Liver (tissue), 9 donors: ENCODE results near the gene ERP27. TPM values are rescaled to one million over a fixed set of nuclear protein-coding genes. Genes with fewer than 3 reads are reported as not detected.

Experiments
- DNase-seq: peaks from one replicate; pipeline ENCODE4 v3.0.0-alpha.2; 2017; ENCODE audit warnings: low spot score
- H3K27ac ChIP-seq, 2 donors: one replicate each; pipeline ENCODE4 v1.7.0; 2013; ENCODE audit warnings: inconsistent platforms in 2 of 2, low read length in 2 of 2, control low read depth in 1 of 2, low read depth in 1 of 2, mild to moderate bottlenecking in 1 of 2
- H3K27me3 ChIP-seq, 4 donors: one replicate each; pipeline versions ENCODE4 v1.6.1 to v1.7.0; 2013; ENCODE audit warnings: low read length in 3 of 4, inconsistent platforms in 1 of 4, mild to moderate bottlenecking in 1 of 4, moderate library complexity in 1 of 4; ENCODE audit not compliant: control insufficient read depth in 4 of 4, insufficient read depth in 4 of 4
- H3K36me3 ChIP-seq, 4 donors: one replicate each; pipeline versions ENCODE4 v1.6.1 to v1.7.0; 2013; ENCODE audit warnings: low read length in 3 of 4, mild to moderate bottlenecking in 3 of 4, low read depth in 1 of 4, moderate library complexity in 1 of 4; ENCODE audit not compliant: control insufficient read depth in 4 of 4, insufficient read depth in 3 of 4
- H3K4me1 ChIP-seq, 4 donors: one replicate each; pipeline versions ENCODE4 v1.6.1 to v1.7.0; 2013; ENCODE audit warnings: low read length in 3 of 4, mild to moderate bottlenecking in 3 of 4, moderate library complexity in 1 of 4; ENCODE audit not compliant: control insufficient read depth in 4 of 4, insufficient read depth in 4 of 4
- H3K4me3 ChIP-seq, 3 donors: one replicate each; pipeline versions ENCODE4 v1.6.1 to v1.7.0; 2013; ENCODE audit warnings: low read length in 3 of 3, control low read depth in 1 of 3, low read depth in 1 of 3, mild to moderate bottlenecking in 1 of 3
- H3K9ac ChIP-seq, 2 donors: one replicate each; pipeline ENCODE4 v1.7.0; 2013; ENCODE audit warnings: low read length in 2 of 2, mild to moderate bottlenecking in 2 of 2, moderate library complexity in 2 of 2, control low read depth in 1 of 2, low read depth in 1 of 2
- H3K9me3 ChIP-seq, 4 donors: one replicate each; pipeline versions ENCODE4 v1.6.1 to v1.7.0; 2013; ENCODE audit warnings: low read length in 3 of 4; ENCODE audit not compliant: control insufficient read depth in 4 of 4
- EGR1 ChIP-seq, 2 donors: IDR thresholded peaks; 2 replicates each; pipeline ENCODE4 v1.6.1; 2016 to 2018; ENCODE audit warnings: antibody characterized with exemption in 2 of 2, low read depth in 2 of 2
- FOXA1 ChIP-seq: IDR thresholded peaks from 2 replicates; pipeline ENCODE4 v1.6.1; 2016; ENCODE audit warnings: antibody characterized with exemption
- FOXA2 ChIP-seq: IDR thresholded peaks from 2 replicates; pipeline ENCODE4 v1.6.1; 2016; ENCODE audit warnings: antibody characterized with exemption
- HNF4A ChIP-seq, 2 donors: conservative IDR thresholded peaks; 2 replicates each; pipeline ENCODE4 v1.6.1; 2016; ENCODE audit warnings: antibody characterized with exemption in 2 of 2, mild to moderate bottlenecking in 2 of 2
- HNF4G ChIP-seq: IDR thresholded peaks from 2 replicates; pipeline ENCODE4 v1.6.1; 2016; ENCODE audit warnings: antibody characterized with exemption
- JUND ChIP-seq, 2 donors: IDR thresholded peaks; 2 replicates each; pipeline ENCODE4 v1.6.1; 2016; ENCODE audit warnings: antibody characterized with exemption in 2 of 2
- NR2F2 ChIP-seq: IDR thresholded peaks from 2 replicates; pipeline ENCODE4 v1.6.1; 2016; ENCODE audit warnings: antibody characterized with exemption
- RAD21 ChIP-seq, 2 donors: IDR thresholded peaks; 2 replicates each; pipeline ENCODE4 v1.6.1; 2016; ENCODE audit warnings: antibody characterized with exemption in 2 of 2, mild to moderate bottlenecking in 2 of 2
- RXRA ChIP-seq, 2 donors: IDR thresholded peaks; 2 replicates each; pipeline ENCODE4 v1.6.1; 2017 to 2018; ENCODE audit warnings: antibody characterized with exemption in 2 of 2, mild to moderate bottlenecking in 1 of 2
- SP1 ChIP-seq: IDR thresholded peaks from 2 replicates; pipeline ENCODE4 v1.6.1; 2018; ENCODE audit warnings: antibody characterized with exemption, mild to moderate bottlenecking
- TAF1 ChIP-seq: conservative IDR thresholded peaks from 2 replicates; pipeline ENCODE4 v1.6.1; 2016; ENCODE audit warnings: antibody characterized with exemption, mild to moderate bottlenecking
- YY1 ChIP-seq: IDR thresholded peaks from 2 replicates; pipeline ENCODE4 v1.6.1; 2016; ENCODE audit warnings: antibody characterized with exemption, mild to moderate bottlenecking
- ZBTB33 ChIP-seq: IDR thresholded peaks from 2 replicates; pipeline ENCODE4 v1.6.1; 2016; ENCODE audit warnings: antibody characterized with exemption
- WGBS: extraction: QIAGEN DNeasy Blood & Tissue Kit; methylation state at CpG from one replicate; pipeline ENCODE4 v1.1.7; 2013; 5-methylcytosine and 5-hydroxymethylcytosine counted together
- polyA plus RNA-seq, 2 donors: library from polyadenylated mRNA; stranded (reverse) in 1 of 2; unstranded in 1 of 2; fragments of 200-250 nt in 1 of 2; fragments of >200 nt in 1 of 2; fragmentation: Nextera tagmentation in 1 of 2; extraction: Ambion mirVana in 1 of 2; gene quantifications; one replicate each; pipeline versions ENCODE4 v1.2.1 to v1.2.3, GENCODE V29; 2013 to 2015
- total RNA-seq, 2 donors: library from RNA; depleted of rRNA; stranded (reverse); fragments of >200 nt; gene quantifications; one replicate each; pipeline ENCODE4 v1.2.3, GENCODE V29; 2014
- TF ChIP-seq, protein P1 (sequence below): fragments of 150-350 bp; IDR thresholded peaks from 2 replicates; pipeline ENCODE4 v1.5.1; 2017; ENCODE audit warnings: improper control_type of control experiment, low read depth, low read length; ENCODE audit not compliant: missing input control
- TF ChIP-seq, protein P2 (sequence below): IDR thresholded peaks from 2 replicates; pipeline ENCODE4 v1.6.1; 2016; ENCODE audit warnings: antibody characterized with exemption
- TF ChIP-seq, protein P3 (sequence below): IDR thresholded peaks from 2 replicates; pipeline ENCODE4 v1.6.1; 2016; ENCODE audit warnings: antibody characterized with exemption
- TF ChIP-seq, protein P4 (sequence below): IDR thresholded peaks from 2 replicates; pipeline ENCODE4 v1.6.1; 2016; ENCODE audit warnings: antibody characterized with exemption, mild to moderate bottlenecking
- donor health status: healthy.
- donor health status: healthy.
- donor health status: healthy.
- donor health status: healthy.
- donor health status: healthy.

ERP27 gene
- total and polyA plus RNA-seq, 4 donors, result 0.14 to 5.8 (median 0.51) TPM

- no peaks in the 10 kb centered on the region for H3K4me1 ChIP-seq
- no peak for DNase-seq
- H3K27me3 ChIP-seq, result no peaks in the 10 kb centered on the region
- no peak overlapping the region for H3K9ac ChIP-seq
- TF ChIP-seq, protein P1, sequence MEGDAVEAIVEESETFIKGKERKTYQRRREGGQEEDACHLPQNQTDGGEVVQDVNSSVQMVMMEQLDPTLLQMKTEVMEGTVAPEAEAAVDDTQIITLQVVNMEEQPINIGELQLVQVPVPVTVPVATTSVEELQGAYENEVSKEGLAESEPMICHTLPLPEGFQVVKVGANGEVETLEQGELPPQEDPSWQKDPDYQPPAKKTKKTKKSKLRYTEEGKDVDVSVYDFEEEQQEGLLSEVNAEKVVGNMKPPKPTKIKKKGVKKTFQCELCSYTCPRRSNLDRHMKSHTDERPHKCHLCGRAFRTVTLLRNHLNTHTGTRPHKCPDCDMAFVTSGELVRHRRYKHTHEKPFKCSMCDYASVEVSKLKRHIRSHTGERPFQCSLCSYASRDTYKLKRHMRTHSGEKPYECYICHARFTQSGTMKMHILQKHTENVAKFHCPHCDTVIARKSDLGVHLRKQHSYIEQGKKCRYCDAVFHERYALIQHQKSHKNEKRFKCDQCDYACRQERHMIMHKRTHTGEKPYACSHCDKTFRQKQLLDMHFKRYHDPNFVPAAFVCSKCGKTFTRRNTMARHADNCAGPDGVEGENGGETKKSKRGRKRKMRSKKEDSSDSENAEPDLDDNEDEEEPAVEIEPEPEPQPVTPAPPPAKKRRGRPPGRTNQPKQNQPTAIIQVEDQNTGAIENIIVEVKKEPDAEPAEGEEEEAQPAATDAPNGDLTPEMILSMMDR, result no peak
- no peak for TF ChIP-seq NR2F2
- TF ChIP-seq RXRA (IDR thresholded peaks at IDR 0.05), result no peak
- TF ChIP-seq JUND (IDR thresholded peaks at IDR 0.05), result no peak
- TF ChIP-seq FOXA1, result no peak
- no peak for TF ChIP-seq HNF4A (conservative IDR thresholded peaks at IDR 0.05)
- no peak overlapping the region for H3K4me3 ChIP-seq
- H3K36me3 ChIP-seq, result no peaks in the 10 kb centered on the region
- WGBS, result 84% methylated on average over 1 of the region's 1 CpG
- H3K9me3 ChIP-seq, result no peaks in the 10 kb centered on the region
- H3K27ac ChIP-seq, result no peak overlapping the region
Observed at GRCh38 chr12:14871886-14872285, 66.5 kb downstream of the ERP27 start.

- no peak overlapping the region for H3K27ac ChIP-seq
Observed at GRCh38 chr12:14871247-14871646, 67.1 kb downstream of the ERP27 start.

GRCh38 chr12:14868916-14869506 lies 69.3 kb downstream of the ERP27 start:
- H3K9me3 ChIP-seq, result no peaks in the 10 kb centered on the region
- TF ChIP-seq RXRA (IDR thresholded peaks at IDR 0.05), result no peak
- no peak for TF ChIP-seq HNF4A (conservative IDR thresholded peaks at IDR 0.05)
- no peak for TF ChIP-seq ZBTB33
- no peak for TF ChIP-seq FOXA2
- TF ChIP-seq YY1, result no peak
- TF ChIP-seq RAD21 (IDR thresholded peaks at IDR 0.05), result no peak
- no peak for TF ChIP-seq SP1
- no peak for TF ChIP-seq FOXA1
- TF ChIP-seq EGR1 (IDR thresholded peaks at IDR 0.05; ENCODE audit: low read depth in 2 of 2), result no peak
- TF ChIP-seq, protein P2, sequence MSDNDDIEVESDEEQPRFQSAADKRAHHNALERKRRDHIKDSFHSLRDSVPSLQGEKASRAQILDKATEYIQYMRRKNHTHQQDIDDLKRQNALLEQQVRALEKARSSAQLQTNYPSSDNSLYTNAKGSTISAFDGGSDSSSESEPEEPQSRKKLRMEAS, result no peak
- TF ChIP-seq TAF1, result no peak
- TF ChIP-seq, protein P3, sequence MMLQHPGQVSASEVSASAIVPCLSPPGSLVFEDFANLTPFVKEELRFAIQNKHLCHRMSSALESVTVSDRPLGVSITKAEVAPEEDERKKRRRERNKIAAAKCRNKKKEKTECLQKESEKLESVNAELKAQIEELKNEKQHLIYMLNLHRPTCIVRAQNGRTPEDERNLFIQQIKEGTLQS, result no peak
- no peak for TF ChIP-seq NR2F2
- TF ChIP-seq, protein P4, sequence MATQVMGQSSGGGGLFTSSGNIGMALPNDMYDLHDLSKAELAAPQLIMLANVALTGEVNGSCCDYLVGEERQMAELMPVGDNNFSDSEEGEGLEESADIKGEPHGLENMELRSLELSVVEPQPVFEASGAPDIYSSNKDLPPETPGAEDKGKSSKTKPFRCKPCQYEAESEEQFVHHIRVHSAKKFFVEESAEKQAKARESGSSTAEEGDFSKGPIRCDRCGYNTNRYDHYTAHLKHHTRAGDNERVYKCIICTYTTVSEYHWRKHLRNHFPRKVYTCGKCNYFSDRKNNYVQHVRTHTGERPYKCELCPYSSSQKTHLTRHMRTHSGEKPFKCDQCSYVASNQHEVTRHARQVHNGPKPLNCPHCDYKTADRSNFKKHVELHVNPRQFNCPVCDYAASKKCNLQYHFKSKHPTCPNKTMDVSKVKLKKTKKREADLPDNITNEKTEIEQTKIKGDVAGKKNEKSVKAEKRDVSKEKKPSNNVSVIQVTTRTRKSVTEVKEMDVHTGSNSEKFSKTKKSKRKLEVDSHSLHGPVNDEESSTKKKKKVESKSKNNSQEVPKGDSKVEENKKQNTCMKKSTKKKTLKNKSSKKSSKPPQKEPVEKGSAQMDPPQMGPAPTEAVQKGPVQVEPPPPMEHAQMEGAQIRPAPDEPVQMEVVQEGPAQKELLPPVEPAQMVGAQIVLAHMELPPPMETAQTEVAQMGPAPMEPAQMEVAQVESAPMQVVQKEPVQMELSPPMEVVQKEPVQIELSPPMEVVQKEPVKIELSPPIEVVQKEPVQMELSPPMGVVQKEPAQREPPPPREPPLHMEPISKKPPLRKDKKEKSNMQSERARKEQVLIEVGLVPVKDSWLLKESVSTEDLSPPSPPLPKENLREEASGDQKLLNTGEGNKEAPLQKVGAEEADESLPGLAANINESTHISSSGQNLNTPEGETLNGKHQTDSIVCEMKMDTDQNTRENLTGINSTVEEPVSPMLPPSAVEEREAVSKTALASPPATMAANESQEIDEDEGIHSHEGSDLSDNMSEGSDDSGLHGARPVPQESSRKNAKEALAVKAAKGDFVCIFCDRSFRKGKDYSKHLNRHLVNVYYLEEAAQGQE, result no peak
- TF ChIP-seq JUND (IDR thresholded peaks at IDR 0.05), result no peak
- no peak overlapping the region for H3K27ac ChIP-seq
- no peak overlapping the region for H3K4me3 ChIP-seq
- H3K27me3 ChIP-seq, result no peaks in the 10 kb centered on the region
- no peaks in the 10 kb centered on the region for H3K4me1 ChIP-seq
- 94% methylated on average over 3 of the region's 3 CpGs for WGBS
- H3K9ac ChIP-seq, result no peak overlapping the region
- no peaks in the 10 kb centered on the region for H3K36me3 ChIP-seq
- no peak for DNase-seq

More at GRCh38 chr12:14871247-14871646, 67.1 kb downstream of the ERP27 start:
- WGBS, result 95% methylated on average over 1 of the region's 1 CpG
- Histone ChIP-seq H3K9me3 (no peaks in the 10 kb centered on the region), H3K4me1 (no peaks in the 10 kb centered on the region), H3K36me3 (no peaks in the 10 kb centered on the region), H3K4me3 (no peak overlapping the region), H3K9ac (no peak overlapping the region), H3K27me3 (no peaks in the 10 kb centered on the region)
- TF ChIP-seq HNF4G, result no peak
- no peak for DNase-seq
